Articular chondrocyte of knee joint (primary cell): ENCODE results near the gene KRTAP5-1. TPM values are rescaled to one million over a fixed set of nuclear protein-coding genes. Genes with fewer than 3 reads are reported as not detected.

ENCODE experiments used
- total RNA-seq: library from RNA; depleted of rRNA; stranded (reverse); fragments of >200 nt; gene quantifications from 2 replicates; pipeline ENCODE4 v1.2.3, GENCODE V29; 2012

The KRTAP5-1 gene, protein sequence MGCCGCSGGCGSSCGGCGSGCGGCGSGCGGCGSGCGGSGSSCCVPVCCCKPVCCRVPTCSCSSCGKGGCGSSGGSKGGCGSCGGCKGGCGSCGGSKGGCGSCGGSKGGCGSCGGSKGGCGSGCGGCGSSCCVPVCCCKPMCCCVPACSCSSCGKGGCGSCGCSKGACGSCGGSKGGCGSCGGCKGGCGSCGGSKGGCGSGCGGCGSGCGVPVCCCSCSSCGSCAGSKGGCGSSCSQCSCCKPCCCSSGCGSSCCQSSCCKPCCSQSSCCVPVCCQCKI
- not detected in 2 replicates for total RNA-seq

GRCh38 chr11:1584661-1585370 is at the start of gene KRTAP5-1:
Gene KRTAP5-1, minus strand, starts transcription at chr11:1585283. Its CDS starts 34 bp downstream, at chr11:1585249.

DNA sequence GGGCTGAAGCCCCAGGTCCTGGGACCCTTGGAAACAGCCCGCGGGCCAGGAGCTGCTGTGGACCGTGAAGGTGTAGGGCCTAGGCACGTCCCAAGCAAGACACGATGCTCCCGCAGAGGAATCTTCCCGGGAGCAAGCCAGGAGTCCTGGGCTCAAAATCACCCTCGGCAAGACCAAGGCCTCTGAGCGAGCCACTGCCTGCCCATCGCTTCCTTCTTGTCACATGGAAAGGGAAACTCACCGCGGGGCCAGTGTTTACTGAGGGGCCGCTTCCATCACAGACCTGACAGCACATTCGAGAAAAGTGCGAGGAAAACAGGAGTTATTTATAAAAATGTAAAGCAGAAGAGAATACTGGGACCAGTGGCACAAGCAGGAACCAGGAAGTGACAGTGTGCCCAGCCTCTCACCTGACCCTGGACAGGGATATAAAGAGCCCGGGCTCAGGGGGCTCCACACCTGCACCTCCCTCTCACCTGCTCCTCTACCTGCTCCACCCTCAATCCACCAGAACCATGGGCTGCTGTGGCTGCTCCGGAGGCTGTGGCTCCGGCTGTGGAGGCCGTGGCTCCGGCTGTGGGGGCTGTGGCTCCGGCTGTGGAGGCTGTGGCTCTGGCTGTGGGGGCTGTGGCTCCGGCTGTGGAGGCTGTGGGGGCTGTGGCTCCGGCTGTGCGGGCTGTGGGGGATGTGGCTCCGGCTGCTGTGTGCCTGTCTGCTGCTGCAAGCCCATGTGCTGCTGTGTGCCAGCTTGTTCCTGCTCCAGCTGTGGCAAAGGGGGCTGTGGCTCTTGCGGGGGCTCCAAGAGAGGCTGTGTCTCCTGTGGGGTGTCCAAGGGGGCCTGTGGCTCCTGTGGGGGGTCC is 44.5 kb upstream of the KRTAP5-1 start, which contains the start of gene KRTAP5-5:
KRTAP5-5 (plus strand) TSS at position 450 of the 860 bp plus-strand sequence; CDS start at position 516, 66 bp downstream.

GRCh38 chr11:1622086-1622485 is 37.0 kb upstream of the KRTAP5-1 start, which contains the start of gene KRTAP5-4:
Gene KRTAP5-4, minus strand, starts transcription at chr11:1622138. Its CDS starts 45 bp downstream, at chr11:1622093.

GRCh38 chr11:1608363-1608762 is 23.3 kb upstream of the KRTAP5-1 start, which contains the start of gene KRTAP5-3:
Gene KRTAP5-3, minus strand, starts transcription at chr11:1608463. Its CDS starts 78 bp downstream, at chr11:1608385.

DNA sequence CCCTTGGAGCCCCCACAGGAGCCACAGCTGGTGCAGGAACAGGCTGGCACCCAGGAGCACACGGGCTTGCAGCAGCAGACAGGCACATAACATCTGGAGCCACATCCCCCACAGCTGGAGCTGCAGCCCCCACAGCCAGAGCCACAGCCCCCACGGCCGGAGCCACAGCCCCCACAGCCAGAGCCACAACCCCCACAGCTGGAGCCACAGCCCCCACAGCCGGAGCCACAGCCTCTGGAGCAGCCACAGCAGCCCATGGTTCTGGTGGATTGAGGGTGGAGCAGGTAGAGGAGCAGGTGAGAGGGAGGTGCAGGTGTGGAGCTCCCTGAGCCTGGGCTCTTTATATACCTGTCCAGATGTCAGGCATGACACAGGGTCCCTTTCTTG is 12.9 kb upstream of the KRTAP5-1 start, which contains the start of gene KRTAP5-2:
KRTAP5-2 (minus strand) TSS at position 301 of the 387 bp plus-strand sequence; CDS start at position 257, 44 bp downstream.

GRCh38 chr11:1572197-1573076 is 12.6 kb downstream of the KRTAP5-1 start, which contains the start of gene DUSP8:
Gene DUSP8, minus strand, starts transcription at chr11:1572271. Its CDS starts 6,445 bp downstream, at chr11:1565826.

Other genes starting within 250 kb of the KRTAP5-1 start
- gene BRSK2, start 195.3 kb downstream of the KRTAP5-1 start, total RNA-seq: under 0.01 TPM in 1 of 2 replicates, not detected in the other
- gene MOB2, start 98.5 kb downstream of the KRTAP5-1 start, total RNA-seq: 13.1 and 14.2 TPM in 2 replicates
- 0.32 and 0.39 TPM in 2 replicates for gene DUSP8, start 13.0 kb downstream of the KRTAP5-1 start, total RNA-seq
- gene KRTAP5-2, start 13.0 kb upstream of the KRTAP5-1 start, total RNA-seq: not detected in 2 replicates
- not detected in 2 replicates for gene KRTAP5-3, start 23.2 kb upstream of the KRTAP5-1 start, total RNA-seq
- gene KRTAP5-4, start 36.9 kb upstream of the KRTAP5-1 start, total RNA-seq: not detected in 2 replicates
- gene KRTAP5-5, start 44.5 kb upstream of the KRTAP5-1 start, total RNA-seq: not detected in 2 replicates
- gene KRTAP5-6, start 111.9 kb upstream of the KRTAP5-1 start, total RNA-seq: not detected in 2 replicates
- gene IFITM10, start 165.3 kb upstream of the KRTAP5-1 start, total RNA-seq: 5.5 and 9.5 TPM in 2 replicates
- 222 and 262 TPM in 2 replicates for gene CTSD, start 178.6 kb upstream of the KRTAP5-1 start, total RNA-seq
- gene SYT8, start 249.7 kb upstream of the KRTAP5-1 start, total RNA-seq: not detected in 2 replicates